PFSK-1 (cell line): ENCODE measurements around the gene NYNRIN.

Source experiments
- POLR2AphosphoS5 ChIP-seq: IDR thresholded peaks from 2 replicates; pipeline ENCODE4 v1.6.1; 2012; ENCODE audit warnings: low read depth, mild to moderate bottlenecking, control low read depth, low read length, moderate library complexity
- SIN3A ChIP-seq: IDR thresholded peaks from 2 replicates; pipeline ENCODE4 v1.6.1; 2012; ENCODE audit warnings: mild to moderate bottlenecking, low read length, moderate library complexity, borderline replicate concordance; ENCODE audit not compliant: insufficient read depth
- TAF1 ChIP-seq: IDR thresholded peaks from 2 replicates; pipeline ENCODE4 v1.6.1; 2012; ENCODE audit warnings: low read length, control low read depth, borderline replicate concordance; ENCODE audit not compliant: insufficient read depth
- TF ChIP-seq, protein P1 (sequence below), 2 experiments: IDR thresholded peaks; 2 replicates each; pipeline versions ENCODE4 v1.6.1 to v1.8.0; 2011 to 2012; ENCODE audit warnings: low read depth in 2 of 2, low read length in 2 of 2, control low read depth in 1 of 2, inconsistent platforms in 1 of 2, mild to moderate bottlenecking in 1 of 2, moderate library complexity in 1 of 2; ENCODE audit not compliant: insufficient read depth in 1 of 2

DNA sequence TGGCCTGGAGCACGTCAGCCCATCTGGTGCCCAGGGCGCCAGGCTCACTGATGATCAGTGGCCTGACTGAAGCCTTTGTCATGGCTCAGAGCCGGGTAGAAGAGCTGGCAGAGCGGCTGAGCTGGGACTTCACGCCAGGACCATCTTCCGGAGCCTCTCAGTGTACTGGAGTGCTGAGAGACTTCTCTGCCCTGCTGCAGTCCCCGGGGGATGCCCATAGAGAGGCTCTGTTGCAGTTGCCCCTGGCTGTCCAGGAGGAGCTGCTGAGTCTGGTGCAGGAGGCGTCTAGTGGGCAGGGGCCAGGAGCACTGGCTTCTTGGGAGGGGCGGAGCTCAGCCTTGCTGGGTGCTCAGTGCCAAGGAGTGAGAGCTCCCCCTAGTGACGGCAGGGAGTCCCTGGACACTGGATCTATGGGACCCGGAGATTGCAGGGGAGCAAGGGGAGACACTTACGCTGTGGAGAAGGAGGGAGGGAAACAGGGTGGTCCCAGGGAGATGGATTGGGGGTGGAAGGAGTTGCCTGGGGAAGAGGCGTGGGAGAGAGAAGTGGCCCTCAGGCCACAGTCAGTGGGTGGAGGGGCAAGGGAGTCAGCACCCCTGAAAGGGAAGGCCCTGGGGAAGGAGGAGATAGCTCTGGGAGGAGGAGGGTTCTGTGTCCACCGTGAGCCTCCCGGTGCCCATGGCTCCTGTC, 32.9 kb downstream of the NYNRIN start:
- TF ChIP-seq POLR2AphosphoS5: no peak
- TF ChIP-seq, protein P1, sequence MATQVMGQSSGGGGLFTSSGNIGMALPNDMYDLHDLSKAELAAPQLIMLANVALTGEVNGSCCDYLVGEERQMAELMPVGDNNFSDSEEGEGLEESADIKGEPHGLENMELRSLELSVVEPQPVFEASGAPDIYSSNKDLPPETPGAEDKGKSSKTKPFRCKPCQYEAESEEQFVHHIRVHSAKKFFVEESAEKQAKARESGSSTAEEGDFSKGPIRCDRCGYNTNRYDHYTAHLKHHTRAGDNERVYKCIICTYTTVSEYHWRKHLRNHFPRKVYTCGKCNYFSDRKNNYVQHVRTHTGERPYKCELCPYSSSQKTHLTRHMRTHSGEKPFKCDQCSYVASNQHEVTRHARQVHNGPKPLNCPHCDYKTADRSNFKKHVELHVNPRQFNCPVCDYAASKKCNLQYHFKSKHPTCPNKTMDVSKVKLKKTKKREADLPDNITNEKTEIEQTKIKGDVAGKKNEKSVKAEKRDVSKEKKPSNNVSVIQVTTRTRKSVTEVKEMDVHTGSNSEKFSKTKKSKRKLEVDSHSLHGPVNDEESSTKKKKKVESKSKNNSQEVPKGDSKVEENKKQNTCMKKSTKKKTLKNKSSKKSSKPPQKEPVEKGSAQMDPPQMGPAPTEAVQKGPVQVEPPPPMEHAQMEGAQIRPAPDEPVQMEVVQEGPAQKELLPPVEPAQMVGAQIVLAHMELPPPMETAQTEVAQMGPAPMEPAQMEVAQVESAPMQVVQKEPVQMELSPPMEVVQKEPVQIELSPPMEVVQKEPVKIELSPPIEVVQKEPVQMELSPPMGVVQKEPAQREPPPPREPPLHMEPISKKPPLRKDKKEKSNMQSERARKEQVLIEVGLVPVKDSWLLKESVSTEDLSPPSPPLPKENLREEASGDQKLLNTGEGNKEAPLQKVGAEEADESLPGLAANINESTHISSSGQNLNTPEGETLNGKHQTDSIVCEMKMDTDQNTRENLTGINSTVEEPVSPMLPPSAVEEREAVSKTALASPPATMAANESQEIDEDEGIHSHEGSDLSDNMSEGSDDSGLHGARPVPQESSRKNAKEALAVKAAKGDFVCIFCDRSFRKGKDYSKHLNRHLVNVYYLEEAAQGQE (IDR thresholded peaks at IDR 0.05; ENCODE audit: insufficient read depth in 1 of 2, low read depth in 2 of 2, low read length in 2 of 2): no peak
- no peak for TF ChIP-seq TAF1
- TF ChIP-seq SIN3A: no peak
